Vagina (tissue), 2 donors: Measurements from ENCODE around the gene NSD2. TPM values are rescaled to one million over a fixed set of nuclear protein-coding genes. Genes with fewer than 3 reads are reported as not detected.

ENCODE experiments used
- DNase-seq, 2 donors: peaks; one replicate each; pipeline ENCODE4 v3.0.0-alpha.2; 2017; ENCODE audit errors: extremely low spot score in 2 of 2
- H3K27ac ChIP-seq: fragments of 200-600 bp; sonication (generic); one replicate; pipeline ENCODE4 v1.5.1; 2019
- H3K27me3 ChIP-seq: fragments of 200-600 bp; sonication (generic); one replicate; pipeline ENCODE4 v1.5.1; 2019
- H3K36me3 ChIP-seq, 2 donors: fragments of 200-600 bp; sonication (generic); one replicate each; pipeline ENCODE4 v1.5.1; 2017 to 2019
- H3K4me1 ChIP-seq: fragments of 200-600 bp; sonication (generic); one replicate; pipeline ENCODE4 v1.5.1; 2019
- H3K4me3 ChIP-seq, 2 donors: fragments of 200-600 bp; sonication (generic); 1 replicate in 1 of 2; 2 replicates in 1 of 2; pipeline ENCODE4 v1.5.1; 2016 to 2019
- H3K9me3 ChIP-seq: fragments of 200-600 bp; sonication (generic); one replicate; pipeline ENCODE4 v1.5.1; 2019
- POLR2A ChIP-seq, 2 donors: fragments of 450-650 bp; IDR thresholded peaks; one replicate each; pipeline ENCODE4 v1.6.1; 2017; ENCODE audit warnings: antibody characterized with exemption in 2 of 2, mild to moderate bottlenecking in 2 of 2, moderate library complexity in 2 of 2
- POLR2AphosphoS5 ChIP-seq, 2 donors: sonication (generic); formaldehyde crosslinking; IDR thresholded peaks; one replicate each; pipeline ENCODE4 v1.9.0; 2017; ENCODE audit warnings: antibody characterized with exemption in 2 of 2, mild to moderate bottlenecking in 2 of 2, low read depth in 1 of 2; ENCODE audit not compliant: insufficient read depth in 1 of 2
- intact Hi-C: fragments of 100-400 bp; cut with DNase I; formaldehyde crosslinking; loops from one replicate; pipeline ENCODE4 v1.15.1; 2023
- total RNA-seq: library from RNA; depleted of rRNA; stranded (reverse); fragments of >200 nt; gene quantifications from one replicate; pipeline ENCODE4 v1.2.3, GENCODE V29; 2016
- TF ChIP-seq, protein P1 (sequence below), 3 experiments: fragments of 450-650 bp in 2 of 3; fragments of 200-600 bp in 1 of 3; sonication (generic) in 1 of 3; IDR thresholded peaks; one replicate each; pipeline ENCODE4 v1.5.1; 2017 to 2019; ENCODE audit warnings: antibody characterized with exemption in 3 of 3, mild to moderate bottlenecking in 2 of 3, moderate library complexity in 2 of 3

NSD2 gene
- total RNA-seq, 1 donor from 2014 or later: 38.5 TPM

DNA sequence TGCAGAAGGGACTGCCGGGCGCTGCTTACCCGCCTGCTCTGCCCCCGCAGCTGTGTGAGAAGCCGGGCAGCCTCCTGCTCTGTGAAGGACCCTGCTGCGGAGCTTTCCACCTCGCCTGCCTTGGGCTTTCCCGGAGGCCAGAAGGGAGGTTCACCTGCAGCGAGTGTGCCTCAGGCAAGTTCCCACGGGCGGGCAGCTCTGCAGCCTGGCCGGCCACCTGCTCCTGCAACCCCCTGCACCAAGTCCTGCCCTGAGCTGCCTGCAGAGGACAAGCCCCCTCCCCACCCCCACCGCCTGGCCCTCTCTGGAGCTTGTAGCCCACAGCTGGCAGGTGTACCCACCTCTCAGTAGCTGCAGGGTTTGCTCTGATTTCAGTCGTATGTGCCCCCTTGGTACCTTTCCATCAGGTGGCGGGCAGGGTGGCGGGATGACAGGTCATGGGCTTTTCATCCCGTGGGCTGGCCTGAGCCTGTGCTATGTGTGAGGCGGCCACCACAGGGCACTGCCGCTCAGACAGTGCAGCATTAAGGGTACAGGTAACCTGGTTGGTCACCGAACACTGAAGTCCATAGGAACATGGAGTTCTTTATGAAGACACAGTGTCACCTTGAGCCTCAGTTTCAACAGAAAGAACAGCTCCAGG is 81.0 kb downstream of the NSD2 start:
- no peak for TF ChIP-seq POLR2A (IDR thresholded peaks at IDR 0.05)
- TF ChIP-seq, protein P1, sequence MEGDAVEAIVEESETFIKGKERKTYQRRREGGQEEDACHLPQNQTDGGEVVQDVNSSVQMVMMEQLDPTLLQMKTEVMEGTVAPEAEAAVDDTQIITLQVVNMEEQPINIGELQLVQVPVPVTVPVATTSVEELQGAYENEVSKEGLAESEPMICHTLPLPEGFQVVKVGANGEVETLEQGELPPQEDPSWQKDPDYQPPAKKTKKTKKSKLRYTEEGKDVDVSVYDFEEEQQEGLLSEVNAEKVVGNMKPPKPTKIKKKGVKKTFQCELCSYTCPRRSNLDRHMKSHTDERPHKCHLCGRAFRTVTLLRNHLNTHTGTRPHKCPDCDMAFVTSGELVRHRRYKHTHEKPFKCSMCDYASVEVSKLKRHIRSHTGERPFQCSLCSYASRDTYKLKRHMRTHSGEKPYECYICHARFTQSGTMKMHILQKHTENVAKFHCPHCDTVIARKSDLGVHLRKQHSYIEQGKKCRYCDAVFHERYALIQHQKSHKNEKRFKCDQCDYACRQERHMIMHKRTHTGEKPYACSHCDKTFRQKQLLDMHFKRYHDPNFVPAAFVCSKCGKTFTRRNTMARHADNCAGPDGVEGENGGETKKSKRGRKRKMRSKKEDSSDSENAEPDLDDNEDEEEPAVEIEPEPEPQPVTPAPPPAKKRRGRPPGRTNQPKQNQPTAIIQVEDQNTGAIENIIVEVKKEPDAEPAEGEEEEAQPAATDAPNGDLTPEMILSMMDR (IDR thresholded peaks at IDR 0.05): no peak
- no peak for TF ChIP-seq POLR2AphosphoS5 (IDR thresholded peaks at IDR 0.05; ENCODE audit: insufficient read depth in 1 of 2, low read depth in 1 of 2)
- Histone ChIP-seq H3K4me1 (no peaks in the 10 kb centered on the region), H3K27ac (no peak overlapping the region), H3K9me3 (no peaks in the 10 kb centered on the region), H3K36me3 (peaks cover 0 to 6% of the 10 kb centered on the region in 2 donors), H3K4me3 (no peak overlapping the region), H3K27me3 (no peaks in the 10 kb centered on the region)
- DNase-seq: no peak
- intact Hi-C loops: no loop called here

DNA sequence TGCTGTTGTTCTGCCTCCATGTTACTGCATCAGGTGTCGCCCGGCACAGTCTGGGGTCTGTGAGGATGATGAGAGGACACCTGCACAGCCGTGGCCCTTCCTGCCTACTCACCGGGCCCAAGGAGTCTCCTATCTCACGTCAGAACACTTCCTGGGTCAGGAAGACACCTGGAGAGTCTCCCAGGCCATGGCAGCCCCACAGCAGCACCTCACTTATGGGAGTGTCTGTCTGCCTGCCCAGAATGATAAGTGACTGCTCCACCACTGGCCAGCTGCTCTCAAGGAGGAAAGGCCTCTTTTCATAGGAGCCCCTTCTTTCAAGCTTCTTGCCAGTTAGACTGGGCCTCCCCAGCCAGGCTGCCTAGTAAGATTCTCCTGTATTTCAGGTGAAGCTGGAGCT is 81.5 kb downstream of the NSD2 start:
- intact Hi-C loops: no loop called here
- peaks cover 0 to 6% of the 10 kb centered on the region in 2 donors for H3K36me3 ChIP-seq

DNA sequence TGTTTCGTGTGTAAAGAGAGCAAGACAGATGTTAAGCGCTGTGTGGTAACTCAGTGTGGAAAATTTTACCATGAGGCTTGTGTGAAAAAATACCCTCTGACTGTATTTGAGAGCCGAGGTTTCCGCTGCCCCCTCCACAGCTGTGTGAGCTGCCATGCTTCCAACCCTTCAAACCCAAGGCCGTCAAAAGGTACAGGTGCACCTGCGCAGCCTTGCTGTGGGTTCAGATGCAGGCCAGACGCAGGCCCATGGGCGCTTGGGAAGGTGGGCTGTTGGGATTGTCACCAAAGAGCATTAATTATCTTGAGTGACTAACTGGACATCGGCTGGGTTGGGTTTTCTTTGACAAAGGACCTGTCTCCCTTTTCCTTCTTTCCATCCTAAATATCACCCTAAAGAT is 82.1 kb downstream of the NSD2 start:
- peaks cover 0 to 12% of the 10 kb centered on the region in 2 donors for H3K36me3 ChIP-seq

More for the DNA sequence above, 81.5 kb downstream of the NSD2 start:
- DNase-seq: no peak
- no peaks in the 10 kb centered on the region for H3K9me3 ChIP-seq
- H3K4me1 ChIP-seq: no peaks in the 10 kb centered on the region
- no peak for TF ChIP-seq POLR2A (IDR thresholded peaks at IDR 0.05)
- TF ChIP-seq, protein P1 (IDR thresholded peaks at IDR 0.05): no peak
- TF ChIP-seq POLR2AphosphoS5 (IDR thresholded peaks at IDR 0.05; ENCODE audit: insufficient read depth in 1 of 2, low read depth in 1 of 2): no peak
- no peak overlapping the region for H3K27ac ChIP-seq
- no peaks in the 10 kb centered on the region for H3K27me3 ChIP-seq
- H3K4me3 ChIP-seq: no peak overlapping the region

DNA sequence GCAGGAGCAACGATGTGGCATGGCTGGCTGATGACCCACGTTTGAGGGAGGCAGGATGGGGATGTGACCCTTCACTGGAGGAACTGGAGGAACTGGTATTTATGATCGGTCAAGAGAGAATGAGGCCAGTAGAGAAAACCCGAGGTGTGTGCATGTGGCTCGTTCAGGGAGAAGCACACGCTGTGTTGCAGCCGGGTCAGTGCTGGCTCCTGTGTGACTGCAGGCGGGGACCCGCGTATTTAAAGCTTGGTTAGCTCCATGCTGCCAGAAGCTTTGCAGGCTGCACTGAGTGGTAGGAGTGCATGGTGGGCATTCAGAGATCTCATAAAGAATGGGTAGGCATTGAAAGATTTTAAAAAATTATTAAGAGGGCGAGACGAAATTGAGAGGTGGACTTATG is 85.4 kb downstream of the NSD2 start:
- Histone ChIP-seq H3K4me1 (no peaks in the 10 kb centered on the region), H3K36me3 (peaks cover 0 to 26% of the 10 kb centered on the region in 2 donors), H3K9me3 (no peaks in the 10 kb centered on the region), H3K4me3 (no peak overlapping the region), H3K27me3 (no peaks in the 10 kb centered on the region), H3K27ac (no peak overlapping the region)
- DNase-seq: no peak
- no peak for TF ChIP-seq POLR2AphosphoS5 (IDR thresholded peaks at IDR 0.05; ENCODE audit: insufficient read depth in 1 of 2, low read depth in 1 of 2)
- TF ChIP-seq POLR2A (IDR thresholded peaks at IDR 0.05): no peak
- TF ChIP-seq, protein P1 (IDR thresholded peaks at IDR 0.05): no peak
- intact Hi-C loops: no loop called here

More for the DNA sequence above, 82.1 kb downstream of the NSD2 start:
- no peak overlapping the region for H3K4me3 ChIP-seq
- H3K27ac ChIP-seq: no peak overlapping the region
- no peaks in the 10 kb centered on the region for H3K27me3 ChIP-seq
- no peaks in the 10 kb centered on the region for H3K4me1 ChIP-seq
- H3K9me3 ChIP-seq: no peaks in the 10 kb centered on the region
- intact Hi-C loops: no loop called here
- TF ChIP-seq POLR2A (IDR thresholded peaks at IDR 0.05) (no peak), POLR2AphosphoS5 (IDR thresholded peaks at IDR 0.05; ENCODE audit: insufficient read depth in 1 of 2, low read depth in 1 of 2) (no peak)
- TF ChIP-seq, protein P1 (IDR thresholded peaks at IDR 0.05): no peak
- DNase-seq: no peak
